Stimulated activated CD8-positive, alpha-beta memory T cell treated with anti-CD3 and anti-CD28 coated beads, Interleukin-4, amount 100 ng/mL, for 24 hours (primary cell): ENCODE measurements around the gene IGFBP4.

Experiments
- DNase-seq: peaks from one replicate; pipeline ENCODE4 v3.0.0-alpha.2; 2020; ENCODE audit warnings: low read depth

Gene IGFBP4

DNA sequence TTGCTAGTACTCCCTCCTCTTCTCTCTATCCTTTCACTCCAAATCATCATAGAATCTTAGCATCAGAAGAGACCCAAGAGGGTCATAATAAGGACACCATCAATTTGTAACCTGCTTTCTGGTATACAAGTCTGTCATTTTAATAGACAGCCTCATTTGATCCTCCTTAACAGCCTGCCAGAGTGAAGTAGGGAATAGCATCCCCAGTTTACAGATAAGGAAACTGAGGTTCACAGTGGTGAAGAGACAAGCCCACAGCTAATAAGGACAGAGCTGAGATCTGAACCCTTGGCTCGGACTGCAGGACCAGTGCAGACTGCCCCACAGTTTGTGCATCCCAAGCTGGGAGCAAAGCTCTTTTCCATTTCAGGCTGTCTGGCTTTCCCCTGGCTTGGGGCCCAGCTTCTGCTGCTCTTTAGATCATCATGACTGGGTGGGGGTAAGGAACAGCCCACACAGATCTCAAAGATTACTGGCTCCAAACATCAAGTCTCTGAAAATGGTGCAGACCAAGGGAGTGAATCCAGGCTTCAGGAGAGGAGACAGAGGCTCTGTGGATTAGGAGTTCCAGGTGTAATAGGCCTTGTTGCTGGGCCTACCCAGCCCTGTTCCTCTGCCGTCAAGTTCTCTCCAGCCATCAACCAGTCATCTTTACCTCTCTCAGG lies 10.3 kb upstream of the IGFBP4 start:
- no peak for DNase-seq

GRCh38 chr17:40433551-40434415 lies 9.5 kb upstream of the IGFBP4 start:
- no peak for DNase-seq

DNA sequence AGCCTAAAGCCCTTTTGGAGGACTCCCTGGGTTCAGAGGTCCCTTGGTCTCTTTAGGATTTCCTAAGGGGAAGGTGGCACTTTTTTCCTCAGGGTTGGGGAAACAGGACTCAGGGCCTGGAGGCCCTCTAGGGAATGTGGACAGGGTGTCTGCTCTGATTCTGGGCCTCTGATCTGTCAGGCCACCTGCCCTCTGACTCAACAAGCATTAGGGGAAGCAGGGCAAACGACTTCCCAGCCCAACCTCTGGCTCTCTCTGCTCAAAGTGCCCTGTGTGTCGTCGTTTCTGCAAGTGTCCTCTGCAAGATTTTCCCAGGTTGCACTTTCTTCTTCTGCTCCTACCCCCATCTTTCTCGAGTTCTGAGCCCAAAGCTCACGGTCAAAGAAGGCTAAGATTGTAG lies 6.6 kb upstream of the IGFBP4 start:
- no peak for DNase-seq

- no peak for DNase-seq
Measured at GRCh38 chr17:40437095-40437732, 6.0 kb upstream of the IGFBP4 start.

DNA sequence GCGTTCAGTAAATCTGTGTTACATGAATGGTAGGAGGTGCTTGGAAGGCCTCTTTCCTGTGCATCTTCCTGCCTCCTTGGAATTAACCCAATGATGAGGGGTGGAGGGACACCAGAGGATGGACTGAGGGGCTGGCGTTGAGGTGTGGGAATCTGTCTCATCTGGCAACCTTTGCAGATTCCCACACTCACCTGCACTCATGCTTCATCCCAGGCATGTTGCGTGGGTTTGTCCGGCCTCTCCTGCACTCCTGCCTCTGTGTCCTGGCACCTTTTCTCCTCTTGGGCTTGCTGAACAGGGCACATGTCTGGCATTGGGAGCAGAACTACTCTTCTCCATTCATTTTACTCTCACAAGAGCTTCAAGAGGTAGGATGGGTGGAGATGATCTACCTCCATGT lies 3.1 kb upstream of the IGFBP4 start:
- no peak for DNase-seq

GRCh38 chr17:40442392-40443195 lies 656 bp upstream of the IGFBP4 start:
- DNase-seq = no peak

DNA sequence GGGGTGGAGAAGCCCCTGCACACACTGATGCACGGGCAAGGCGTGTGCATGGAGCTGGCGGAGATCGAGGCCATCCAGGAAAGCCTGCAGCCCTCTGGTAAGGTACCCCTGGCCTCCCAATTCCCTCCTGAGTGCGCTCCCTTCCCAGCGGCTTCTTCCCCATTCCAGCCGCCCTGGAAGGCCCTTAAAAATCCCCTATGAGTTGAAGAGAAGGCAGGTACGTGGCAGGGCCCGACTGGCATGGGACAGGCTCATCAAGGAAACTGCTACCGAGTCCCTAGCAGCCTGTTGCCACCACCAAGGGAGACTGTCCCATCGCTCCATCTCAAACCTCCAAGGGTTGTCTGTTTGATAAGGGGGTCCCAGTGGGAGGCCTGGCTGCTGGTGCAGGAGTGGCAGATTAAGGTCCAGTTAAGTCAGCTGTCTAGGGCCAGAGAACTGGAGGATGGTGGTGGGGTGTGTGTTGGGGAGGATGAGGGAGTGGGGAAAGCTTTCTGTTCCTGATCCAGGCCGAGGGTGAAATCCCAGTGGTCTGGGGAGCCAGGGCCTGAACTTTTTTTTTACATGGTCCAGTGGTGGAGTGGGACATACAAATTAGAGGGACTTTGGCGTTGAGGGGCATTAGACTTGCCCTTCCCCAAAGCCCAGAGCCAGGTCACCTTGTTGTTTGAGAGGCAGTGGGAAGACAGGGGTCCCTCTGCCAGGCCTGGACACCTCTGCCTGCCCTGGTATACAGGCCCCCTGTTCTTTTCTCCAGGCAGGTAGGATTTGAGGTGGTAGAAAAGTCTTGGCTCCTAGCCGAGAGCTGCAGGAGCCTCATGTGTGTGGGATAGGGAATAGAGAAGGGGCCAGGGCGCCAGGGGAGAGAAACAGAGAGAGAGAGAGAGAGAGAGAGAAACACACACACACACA lies 994 bp downstream of the IGFBP4 start:
- DNase-seq = no peak

DNA sequence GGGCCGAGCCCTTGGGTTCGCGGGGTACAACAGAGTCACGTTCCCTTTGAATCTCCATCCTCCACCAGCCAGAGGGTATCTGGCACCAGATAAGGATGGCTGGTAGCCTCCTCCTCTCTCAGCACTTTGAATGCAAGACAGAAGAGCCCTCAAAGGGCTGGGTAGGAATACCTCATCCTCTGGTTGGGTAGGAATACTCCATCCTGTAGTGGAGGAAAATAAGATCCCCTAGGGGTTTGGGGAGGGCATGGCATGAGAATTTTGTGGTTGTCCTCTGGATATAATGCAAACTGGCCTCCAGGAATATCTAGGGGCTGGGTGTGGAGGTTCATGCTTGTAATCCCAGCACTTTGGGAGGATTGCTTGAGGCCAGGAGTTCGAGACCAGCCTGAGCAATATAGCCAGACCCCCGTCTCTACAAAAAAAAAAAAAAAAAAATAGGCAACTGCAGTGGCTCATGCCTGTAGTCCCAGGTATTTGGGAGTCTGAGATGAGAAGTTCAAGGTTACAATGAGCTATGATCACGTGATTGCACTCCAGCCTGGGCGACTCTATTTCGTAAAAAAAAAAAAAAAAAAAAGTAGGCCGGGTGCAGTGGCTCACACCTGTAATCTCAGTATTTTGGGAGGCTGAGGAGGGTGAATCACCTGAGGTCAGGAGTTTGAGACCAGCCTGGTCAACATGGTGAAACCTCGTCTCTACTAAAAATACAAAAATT lies 2.7 kb downstream of the IGFBP4 start:
- no peak for DNase-seq

DNA sequence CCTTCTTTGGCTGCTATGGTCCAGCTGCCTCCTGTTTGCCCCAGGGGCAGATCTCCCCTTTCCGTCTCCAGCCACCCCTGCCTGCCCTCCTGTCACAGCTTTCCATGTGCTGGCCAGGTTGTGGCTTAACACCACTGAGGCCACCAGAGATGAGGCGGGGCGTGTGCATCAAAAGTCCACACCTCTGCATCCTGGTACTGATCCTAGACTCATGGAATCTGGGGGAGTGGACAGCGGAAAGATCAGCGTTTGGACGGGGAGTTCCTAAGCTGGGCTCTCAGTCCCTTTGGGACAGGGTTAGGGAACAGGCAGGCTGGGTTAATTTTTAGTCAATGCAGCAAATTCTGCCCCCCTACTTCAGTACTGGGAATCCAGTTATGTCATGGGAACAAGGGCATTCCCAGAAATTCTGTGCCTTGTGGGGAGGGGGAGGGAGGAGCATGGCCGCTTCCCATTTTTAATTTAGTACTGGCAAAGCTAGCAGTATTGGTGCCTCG lies 3.9 kb downstream of the IGFBP4 start:
- no peak for DNase-seq

DNA sequence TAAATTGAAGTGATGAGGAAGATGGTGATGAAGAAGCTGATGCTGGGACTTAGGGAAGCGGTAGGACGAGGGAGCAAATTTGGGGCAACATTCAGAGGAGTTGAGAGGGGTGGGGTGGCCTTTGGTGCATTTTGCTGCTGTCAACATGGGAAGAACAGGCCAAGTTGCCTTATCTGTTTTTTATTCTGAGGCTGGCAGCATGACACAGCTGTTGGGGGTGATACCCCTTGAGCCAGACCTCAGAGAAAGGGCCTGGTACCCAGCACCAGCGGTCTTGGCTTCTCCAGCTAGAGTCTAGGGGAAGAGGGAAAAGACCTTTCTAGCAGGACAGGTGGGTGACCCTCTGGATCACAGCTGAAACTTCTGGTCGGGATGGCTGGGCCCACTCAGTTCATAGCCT lies 4.6 kb downstream of the IGFBP4 start:
- no peak for DNase-seq

- DNase-seq = no peak
Measured at GRCh38 chr17:40448213-40448638, 5.0 kb downstream of the IGFBP4 start.

DNA sequence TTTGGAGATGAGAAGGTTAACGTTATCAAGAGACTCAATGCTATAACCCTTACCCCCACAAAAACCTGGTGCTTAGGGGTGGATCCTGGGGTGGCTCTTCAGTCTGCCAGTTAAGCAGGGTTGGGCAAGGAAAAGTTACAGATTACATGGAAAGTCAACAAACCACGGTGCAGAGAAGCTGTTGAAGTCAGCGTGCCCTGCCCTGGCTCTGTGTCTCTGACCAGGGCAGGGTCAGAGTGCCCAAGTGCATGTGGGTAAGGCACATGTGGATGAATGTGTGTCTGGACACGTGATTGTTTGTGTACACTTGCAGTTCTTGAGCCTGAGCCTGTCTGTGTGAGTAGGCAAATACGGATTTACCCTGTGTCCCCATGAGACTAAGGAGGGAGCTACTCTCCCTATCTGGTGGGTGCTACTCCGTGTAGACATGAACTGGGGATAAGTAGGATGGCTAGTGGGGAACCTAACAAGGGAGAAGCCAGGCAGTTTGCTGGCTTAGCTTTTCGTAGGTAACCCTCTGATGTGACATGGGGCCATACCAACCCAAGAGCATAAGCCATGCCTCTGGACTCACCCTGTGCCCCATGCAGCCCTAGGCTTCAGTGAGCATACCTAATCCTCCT lies 5.5 kb downstream of the IGFBP4 start:
- no peak for DNase-seq

DNA sequence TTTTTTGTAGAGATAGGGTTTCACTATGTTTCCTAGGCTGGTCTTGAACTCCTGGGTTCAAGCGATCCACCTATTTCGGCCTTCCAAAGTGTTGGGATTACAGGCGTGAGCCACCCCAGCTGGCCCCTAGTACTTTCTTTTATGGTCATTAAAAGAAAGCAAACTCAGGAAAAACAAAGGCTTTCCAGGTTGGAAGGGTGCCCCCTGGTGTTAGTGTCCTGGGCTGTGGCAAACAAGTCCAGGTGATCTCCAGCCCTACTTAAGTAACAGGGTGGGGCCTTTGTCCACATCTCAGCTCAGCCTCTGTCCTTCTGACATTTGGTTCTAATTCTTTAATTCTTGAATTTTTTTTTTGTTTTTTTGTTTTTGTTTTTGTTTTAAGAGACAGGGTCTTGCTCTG lies 6.9 kb downstream of the IGFBP4 start:
- no peak for DNase-seq

DNA sequence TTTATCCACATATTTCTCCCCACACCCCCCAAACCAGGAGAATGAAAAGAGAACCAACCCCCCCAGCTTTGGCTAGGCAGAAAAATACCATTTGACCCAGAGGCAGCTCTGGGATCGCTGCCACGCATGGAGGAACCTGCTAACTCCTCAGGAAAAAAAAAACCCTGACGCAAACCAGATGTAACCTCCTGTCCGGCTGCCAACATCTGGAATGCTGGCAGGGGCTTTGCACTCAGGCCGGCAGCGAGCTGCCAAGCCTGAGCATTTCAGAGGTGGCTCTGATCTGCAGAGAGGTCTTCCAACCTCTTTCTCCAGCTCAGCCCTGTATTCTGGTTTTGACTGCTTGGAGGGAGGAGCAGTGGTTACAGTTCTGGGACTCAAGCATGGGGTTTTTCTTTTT lies 8.2 kb downstream of the IGFBP4 start:
- DNase-seq = no peak

DNA sequence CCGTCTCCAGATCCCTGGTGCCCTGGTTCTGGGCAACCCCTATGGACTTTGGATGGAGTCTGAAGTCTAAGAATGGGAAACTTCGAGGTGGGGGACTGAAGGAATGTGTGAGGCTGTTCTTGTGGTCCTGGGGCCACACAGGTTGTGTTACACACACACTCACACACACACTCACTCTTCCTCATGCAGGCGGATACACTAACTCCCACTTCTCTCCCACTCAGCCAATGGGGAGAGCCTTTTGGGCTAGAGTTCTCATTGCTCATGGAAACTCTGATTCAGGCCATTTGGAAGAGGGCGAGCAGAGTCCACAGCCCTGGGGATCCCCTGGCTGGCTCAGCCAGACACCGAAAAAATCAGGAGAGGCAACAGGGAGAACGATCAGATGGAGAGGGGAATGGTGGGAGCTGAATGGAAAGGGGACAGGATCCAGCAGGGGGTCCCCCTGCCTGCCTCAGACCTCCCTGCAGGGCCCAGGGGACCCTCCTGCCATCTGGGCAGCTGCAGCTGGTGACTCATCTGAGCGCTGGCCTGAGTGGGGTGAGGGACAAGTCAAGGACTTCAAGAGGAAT lies 9.1 kb downstream of the IGFBP4 start:
- DNase-seq = no peak

GRCh38 chr17:40452921-40453378 lies 9.7 kb downstream of the IGFBP4 start:
- DNase-seq = no peak

- no peak for DNase-seq
Measured at GRCh38 chr17:40453881-40454612, 10.8 kb downstream of the IGFBP4 start.

DNA sequence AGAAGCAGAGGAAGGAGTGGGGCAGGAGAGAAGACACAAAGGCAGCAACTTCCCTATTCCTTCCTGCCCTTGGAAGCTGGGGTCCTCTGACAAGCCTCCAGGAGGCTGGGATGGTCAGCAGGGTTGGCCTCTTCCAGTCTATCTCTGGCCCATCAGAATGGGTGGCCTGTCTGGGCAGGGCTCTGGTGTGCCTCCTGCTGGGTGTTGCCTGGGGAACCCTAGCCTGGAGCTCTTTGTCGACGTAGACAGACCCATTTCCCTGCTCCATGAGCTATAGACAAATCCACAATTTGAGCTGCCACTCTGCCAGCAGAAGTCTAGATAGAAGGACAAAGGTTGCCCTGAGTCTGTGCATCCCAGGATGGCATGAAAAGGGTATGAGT lies 11.4 kb downstream of the IGFBP4 start:
- DNase-seq = no peak
